ENCODE results near the gene FLOT1. TPM values are rescaled to one million over a fixed set of nuclear protein-coding genes. Genes with fewer than 3 reads are reported as not detected.
A peak's percentile ranks its signal among the peaks of the same experiment; 100 is the strongest.

FLOT1 gene
- total and polyA plus RNA-seq, 2 of the 13 experiments (the other 11 are each of a cell fraction or from before 2014, with no cell fraction given) = 82.3 to 130 TPM

DNA sequence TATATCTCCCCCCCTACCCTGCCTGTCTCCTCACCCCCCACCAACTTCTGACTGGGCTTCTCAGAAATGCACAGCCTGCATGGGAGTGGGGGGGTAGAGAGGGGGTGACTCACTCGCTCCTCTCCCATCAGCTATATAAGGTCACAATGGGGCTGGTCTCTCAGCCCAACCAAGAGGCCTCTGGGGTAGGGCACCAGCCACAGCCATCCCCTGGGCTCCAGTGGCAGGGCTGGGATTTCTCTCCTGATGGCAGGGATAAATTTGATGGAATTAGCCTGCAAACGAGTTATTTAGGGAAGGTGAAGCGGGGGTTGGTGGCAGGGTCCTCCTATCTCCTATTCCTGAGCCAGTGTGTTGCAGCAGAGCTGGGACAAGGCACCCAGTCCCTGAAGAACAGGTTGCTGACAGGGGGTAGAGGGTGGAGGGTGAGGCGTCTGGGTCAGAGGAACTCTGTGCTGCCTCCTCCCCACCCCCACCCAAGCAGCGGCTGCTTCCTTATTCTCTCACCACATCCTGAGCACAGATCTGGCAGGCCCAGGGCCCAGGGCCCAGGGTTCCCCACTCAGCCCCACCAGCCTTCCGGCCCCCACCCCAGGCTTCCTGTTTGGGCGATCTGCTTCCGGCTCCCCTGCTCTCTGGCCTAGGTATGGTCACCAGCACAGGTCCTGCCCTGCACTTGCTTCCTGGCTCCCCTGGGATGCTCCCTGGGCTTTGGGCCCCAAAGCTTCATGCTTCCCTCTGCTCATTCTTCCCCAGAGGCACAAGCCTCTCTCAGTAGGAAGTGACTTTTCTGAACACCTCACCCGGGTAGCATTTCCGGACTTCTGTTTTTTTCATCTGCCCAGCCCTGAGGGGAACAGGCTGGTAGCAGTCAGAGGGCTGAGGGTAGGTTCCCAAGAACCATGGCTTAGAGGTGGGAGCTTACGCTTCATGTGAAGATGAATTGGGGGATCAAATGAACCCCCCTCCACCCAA lies 60.1 kb downstream of the FLOT1 start (continued):
- TF ChIP-seq, protein P1, sequence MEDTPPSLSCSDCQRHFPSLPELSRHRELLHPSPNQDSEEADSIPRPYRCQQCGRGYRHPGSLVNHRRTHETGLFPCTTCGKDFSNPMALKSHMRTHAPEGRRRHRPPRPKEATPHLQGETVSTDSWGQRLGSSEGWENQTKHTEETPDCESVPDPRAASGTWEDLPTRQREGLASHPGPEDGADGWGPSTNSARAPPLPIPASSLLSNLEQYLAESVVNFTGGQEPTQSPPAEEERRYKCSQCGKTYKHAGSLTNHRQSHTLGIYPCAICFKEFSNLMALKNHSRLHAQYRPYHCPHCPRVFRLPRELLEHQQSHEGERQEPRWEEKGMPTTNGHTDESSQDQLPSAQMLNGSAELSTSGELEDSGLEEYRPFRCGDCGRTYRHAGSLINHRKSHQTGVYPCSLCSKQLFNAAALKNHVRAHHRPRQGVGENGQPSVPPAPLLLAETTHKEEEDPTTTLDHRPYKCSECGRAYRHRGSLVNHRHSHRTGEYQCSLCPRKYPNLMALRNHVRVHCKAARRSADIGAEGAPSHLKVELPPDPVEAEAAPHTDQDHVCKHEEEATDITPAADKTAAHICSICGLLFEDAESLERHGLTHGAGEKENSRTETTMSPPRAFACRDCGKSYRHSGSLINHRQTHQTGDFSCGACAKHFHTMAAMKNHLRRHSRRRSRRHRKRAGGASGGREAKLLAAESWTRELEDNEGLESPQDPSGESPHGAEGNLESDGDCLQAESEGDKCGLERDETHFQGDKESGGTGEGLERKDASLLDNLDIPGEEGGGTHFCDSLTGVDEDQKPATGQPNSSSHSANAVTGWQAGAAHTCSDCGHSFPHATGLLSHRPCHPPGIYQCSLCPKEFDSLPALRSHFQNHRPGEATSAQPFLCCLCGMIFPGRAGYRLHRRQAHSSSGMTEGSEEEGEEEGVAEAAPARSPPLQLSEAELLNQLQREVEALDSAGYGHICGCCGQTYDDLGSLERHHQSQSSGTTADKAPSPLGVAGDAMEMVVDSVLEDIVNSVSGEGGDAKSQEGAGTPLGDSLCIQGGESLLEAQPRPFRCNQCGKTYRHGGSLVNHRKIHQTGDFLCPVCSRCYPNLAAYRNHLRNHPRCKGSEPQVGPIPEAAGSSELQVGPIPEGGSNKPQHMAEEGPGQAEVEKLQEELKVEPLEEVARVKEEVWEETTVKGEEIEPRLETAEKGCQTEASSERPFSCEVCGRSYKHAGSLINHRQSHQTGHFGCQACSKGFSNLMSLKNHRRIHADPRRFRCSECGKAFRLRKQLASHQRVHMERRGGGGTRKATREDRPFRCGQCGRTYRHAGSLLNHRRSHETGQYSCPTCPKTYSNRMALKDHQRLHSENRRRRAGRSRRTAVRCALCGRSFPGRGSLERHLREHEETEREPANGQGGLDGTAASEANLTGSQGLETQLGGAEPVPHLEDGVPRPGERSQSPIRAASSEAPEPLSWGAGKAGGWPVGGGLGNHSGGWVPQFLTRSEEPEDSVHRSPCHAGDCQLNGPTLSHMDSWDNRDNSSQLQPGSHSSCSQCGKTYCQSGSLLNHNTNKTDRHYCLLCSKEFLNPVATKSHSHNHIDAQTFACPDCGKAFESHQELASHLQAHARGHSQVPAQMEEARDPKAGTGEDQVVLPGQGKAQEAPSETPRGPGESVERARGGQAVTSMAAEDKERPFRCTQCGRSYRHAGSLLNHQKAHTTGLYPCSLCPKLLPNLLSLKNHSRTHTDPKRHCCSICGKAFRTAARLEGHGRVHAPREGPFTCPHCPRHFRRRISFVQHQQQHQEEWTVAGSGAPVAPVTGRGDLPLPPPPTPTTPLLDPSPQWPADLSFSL (CRISPR knock-in tag; IDR thresholded peaks at IDR 0.05) = no peak
- TF ChIP-seq ATF3 (CRISPR knock-in tag; IDR thresholded peaks at IDR 0.05) (no peak), KAT8 (CRISPR knock-in tag; IDR thresholded peaks at IDR 0.05) (no peak), GFI1 (CRISPR knock-in tag; IDR thresholded peaks at IDR 0.05; ENCODE audit: borderline replicate concordance) (no peak), ZNF224 (CRISPR knock-in tag; IDR thresholded peaks at IDR 0.05) (no peak), TOPORS (CRISPR knock-in tag; IDR thresholded peaks at IDR 0.05) (no peak), JARID2 (CRISPR knock-in tag; IDR thresholded peaks at IDR 0.05; ENCODE audit: insufficient replicate concordance) (no peak), SATB2 (CRISPR knock-in tag; IDR thresholded peaks at IDR 0.05) (no peak), PITX1 (CRISPR knock-in tag; IDR thresholded peaks at IDR 0.05) (no peak), HDAC1 (CRISPR knock-in tag; IDR thresholded peaks at IDR 0.05) (no peak), THAP11 (CRISPR knock-in tag; IDR thresholded peaks at IDR 0.05) (no peak), MAF1 (CRISPR knock-in tag; IDR thresholded peaks at IDR 0.05; ENCODE audit: borderline replicate concordance) (no peak), ZFX (CRISPR knock-in tag; IDR thresholded peaks at IDR 0.05; ENCODE audit: low read depth) (peak; percentile 44; the same call in 1 of the 2 replicates), SNAPC2 (CRISPR knock-in tag; IDR thresholded peaks at IDR 0.05) (no peak), PHF20 (CRISPR knock-in tag; IDR thresholded peaks at IDR 0.05) (peak; percentile 44; the same call in 1 of the 2 replicates), ZNF709 (CRISPR knock-in tag; IDR thresholded peaks at IDR 0.05) (no peak)
- TF ChIP-seq, protein P2, sequence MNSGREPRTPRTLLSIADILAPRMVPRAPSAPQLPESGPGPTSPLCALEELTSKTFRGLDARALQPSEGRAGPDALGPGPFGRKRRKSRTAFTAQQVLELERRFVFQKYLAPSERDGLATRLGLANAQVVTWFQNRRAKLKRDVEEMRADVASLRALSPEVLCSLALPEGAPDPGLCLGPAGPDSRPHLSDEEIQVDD (CRISPR knock-in tag; IDR thresholded peaks at IDR 0.05; ENCODE audit: borderline replicate concordance) = no peak
- TF ChIP-seq, protein P3, sequence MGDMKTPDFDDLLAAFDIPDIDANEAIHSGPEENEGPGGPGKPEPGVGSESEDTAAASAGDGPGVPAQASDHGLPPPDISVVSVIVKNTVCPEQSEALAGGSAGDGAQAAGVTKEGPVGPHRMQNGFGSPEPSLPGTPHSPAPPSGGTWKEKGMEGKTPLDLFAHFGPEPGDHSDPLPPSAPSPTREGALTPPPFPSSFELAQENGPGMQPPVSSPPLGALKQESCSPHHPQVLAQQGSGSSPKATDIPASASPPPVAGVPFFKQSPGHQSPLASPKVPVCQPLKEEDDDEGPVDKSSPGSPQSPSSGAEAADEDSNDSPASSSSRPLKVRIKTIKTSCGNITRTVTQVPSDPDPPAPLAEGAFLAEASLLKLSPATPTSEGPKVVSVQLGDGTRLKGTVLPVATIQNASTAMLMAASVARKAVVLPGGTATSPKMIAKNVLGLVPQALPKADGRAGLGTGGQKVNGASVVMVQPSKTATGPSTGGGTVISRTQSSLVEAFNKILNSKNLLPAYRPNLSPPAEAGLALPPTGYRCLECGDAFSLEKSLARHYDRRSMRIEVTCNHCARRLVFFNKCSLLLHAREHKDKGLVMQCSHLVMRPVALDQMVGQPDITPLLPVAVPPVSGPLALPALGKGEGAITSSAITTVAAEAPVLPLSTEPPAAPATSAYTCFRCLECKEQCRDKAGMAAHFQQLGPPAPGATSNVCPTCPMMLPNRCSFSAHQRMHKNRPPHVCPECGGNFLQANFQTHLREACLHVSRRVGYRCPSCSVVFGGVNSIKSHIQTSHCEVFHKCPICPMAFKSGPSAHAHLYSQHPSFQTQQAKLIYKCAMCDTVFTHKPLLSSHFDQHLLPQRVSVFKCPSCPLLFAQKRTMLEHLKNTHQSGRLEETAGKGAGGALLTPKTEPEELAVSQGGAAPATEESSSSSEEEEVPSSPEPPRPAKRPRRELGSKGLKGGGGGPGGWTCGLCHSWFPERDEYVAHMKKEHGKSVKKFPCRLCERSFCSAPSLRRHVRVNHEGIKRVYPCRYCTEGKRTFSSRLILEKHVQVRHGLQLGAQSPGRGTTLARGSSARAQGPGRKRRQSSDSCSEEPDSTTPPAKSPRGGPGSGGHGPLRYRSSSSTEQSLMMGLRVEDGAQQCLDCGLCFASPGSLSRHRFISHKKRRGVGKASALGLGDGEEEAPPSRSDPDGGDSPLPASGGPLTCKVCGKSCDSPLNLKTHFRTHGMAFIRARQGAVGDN (CRISPR knock-in tag; IDR thresholded peaks at IDR 0.05) = peak; percentile 76
